GM21576 (cell line): ENCODE data around the gene GDAP1L1.

ENCODE experiments used
- ATAC-seq: cut with Tn5 transposase; IDR thresholded peaks from one replicate; pipeline ENCODE4 v1.9.1; 2021; ENCODE audit warnings: mild to moderate bottlenecking, moderate library complexity; ENCODE audit not compliant: unreplicated experiment

The GDAP1L1 gene

DNA sequence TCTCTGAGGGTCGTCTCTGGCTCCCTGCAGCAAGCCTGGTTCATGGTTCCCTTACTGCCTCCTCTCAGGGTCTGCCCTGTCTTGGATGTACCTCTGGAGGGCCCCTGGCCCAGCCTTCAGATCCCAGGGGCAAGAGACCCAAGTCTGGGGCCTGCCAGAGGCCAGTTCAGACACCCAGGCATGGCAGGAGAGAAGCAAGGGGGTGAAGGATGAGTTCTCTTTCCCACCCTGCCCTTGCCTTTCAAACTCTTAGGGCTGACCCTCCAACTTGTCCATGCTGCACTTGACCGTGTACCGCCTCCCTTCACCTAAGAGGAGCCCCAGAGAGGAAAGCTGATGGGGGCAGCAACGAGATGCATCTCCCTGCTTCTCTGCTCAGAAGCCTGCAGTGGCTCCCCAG, 4.2 kb downstream of the GDAP1L1 start:
- ATAC-seq = no peak

GRCh38 chr20:44253528-44253927, 6.4 kb downstream of the GDAP1L1 start:
- ATAC-seq = no peak

DNA sequence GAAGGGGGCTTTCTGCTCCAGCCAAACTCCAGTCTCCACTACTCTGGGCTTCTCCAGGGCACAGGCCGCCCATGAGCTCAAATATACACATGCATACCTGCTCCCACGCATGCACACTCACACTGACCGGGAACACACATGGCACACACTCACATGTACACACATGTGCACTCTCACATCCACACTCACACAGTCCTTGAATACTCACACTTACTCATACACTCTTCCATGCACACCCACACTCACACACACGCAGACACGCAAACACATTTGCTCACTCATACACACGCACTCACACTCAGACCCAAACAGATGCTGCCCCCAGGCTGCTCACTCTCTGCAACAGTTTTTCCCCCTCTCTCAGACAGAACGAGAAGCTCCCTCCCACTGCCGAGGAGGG, 7.0 kb downstream of the GDAP1L1 start:
- ATAC-seq = no peak

GRCh38 chr20:44255942-44256341, 8.8 kb downstream of the GDAP1L1 start:
- no peak for ATAC-seq

DNA sequence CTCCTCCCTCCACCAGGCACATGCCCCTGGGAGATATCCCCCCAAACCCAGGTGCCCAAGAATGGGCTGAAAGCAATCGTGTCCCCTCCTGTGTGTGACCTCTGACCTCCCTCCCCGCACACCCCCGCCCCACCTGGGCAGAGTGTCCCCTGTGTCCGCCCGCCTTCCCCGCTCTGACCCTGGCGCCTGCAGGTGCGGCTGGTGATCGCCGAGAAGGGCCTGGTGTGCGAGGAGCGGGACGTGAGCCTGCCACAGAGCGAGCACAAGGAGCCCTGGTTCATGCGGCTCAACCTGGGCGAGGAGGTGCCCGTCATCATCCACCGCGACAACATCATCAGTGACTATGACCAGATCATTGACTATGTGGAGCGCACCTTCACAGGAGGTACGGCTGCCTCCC, 9.9 kb downstream of the GDAP1L1 start:
- ATAC-seq = no peak

GRCh38 chr20:44258226-44258890, 11.2 kb downstream of the GDAP1L1 start:
- ATAC-seq = no peak

DNA sequence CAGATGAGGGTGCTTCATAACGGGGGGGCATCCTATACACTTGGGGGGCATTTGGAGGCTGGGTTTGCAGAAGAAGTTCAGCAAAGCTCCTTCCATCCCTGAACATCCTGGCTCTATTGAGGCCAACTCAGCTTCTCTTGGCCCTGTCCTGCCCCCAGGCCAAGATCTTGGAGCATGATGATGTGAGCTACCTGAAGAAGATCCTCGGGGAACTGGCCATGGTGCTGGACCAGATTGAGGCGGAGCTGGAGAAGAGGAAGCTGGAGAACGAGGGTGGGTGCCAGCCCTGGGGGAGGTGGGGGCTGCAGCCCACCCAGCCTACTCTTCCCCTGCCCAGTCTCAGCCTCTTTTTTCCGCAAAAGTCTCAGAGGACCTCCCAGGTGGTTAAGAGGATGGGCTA, 17.2 kb downstream of the GDAP1L1 start:
- ATAC-seq = no peak

DNA sequence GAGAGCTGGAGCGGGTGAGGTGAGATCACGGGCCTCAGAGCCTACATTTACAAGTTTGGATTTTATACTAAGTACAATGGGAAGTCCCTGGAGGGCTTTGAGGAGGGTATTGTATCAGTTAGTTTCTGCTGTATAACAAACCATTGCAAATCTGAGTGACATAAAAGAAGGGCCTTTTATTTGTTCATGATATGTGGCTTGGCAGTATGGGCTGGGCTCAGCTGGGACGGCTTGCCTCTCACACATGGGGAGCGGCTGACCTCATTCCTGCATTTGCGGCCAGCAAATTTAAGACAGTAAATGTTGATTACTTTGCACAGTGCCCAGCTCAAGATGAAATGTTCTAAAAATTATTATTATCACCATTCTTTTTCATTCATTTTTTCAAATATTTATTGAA, 21.7 kb downstream of the GDAP1L1 start:
- ATAC-seq = no peak

- no peak for ATAC-seq
These were observed 25.0 kb downstream of the GDAP1L1 start for GRCh38 chr20:44271915-44272663.

GRCh38 chr20:44273231-44274215, 26.4 kb downstream of the GDAP1L1 start:
- ATAC-seq = no peak

GRCh38 chr20:44274303-44275017, 27.4 kb downstream of the GDAP1L1 start:
- ATAC-seq = no peak

- ATAC-seq = no peak
These were observed 32.1 kb downstream of the GDAP1L1 start for GRCh38 chr20:44279228-44279627.

GRCh38 chr20:44280387-44280786, 33.3 kb downstream of the GDAP1L1 start:
- ATAC-seq = no peak

- ATAC-seq = no peak
These were observed 35.1 kb downstream of the GDAP1L1 start for GRCh38 chr20:44282192-44282591.

- ATAC-seq = no peak
These were observed 36.9 kb downstream of the GDAP1L1 start for GRCh38 chr20:44284032-44284431.

DNA sequence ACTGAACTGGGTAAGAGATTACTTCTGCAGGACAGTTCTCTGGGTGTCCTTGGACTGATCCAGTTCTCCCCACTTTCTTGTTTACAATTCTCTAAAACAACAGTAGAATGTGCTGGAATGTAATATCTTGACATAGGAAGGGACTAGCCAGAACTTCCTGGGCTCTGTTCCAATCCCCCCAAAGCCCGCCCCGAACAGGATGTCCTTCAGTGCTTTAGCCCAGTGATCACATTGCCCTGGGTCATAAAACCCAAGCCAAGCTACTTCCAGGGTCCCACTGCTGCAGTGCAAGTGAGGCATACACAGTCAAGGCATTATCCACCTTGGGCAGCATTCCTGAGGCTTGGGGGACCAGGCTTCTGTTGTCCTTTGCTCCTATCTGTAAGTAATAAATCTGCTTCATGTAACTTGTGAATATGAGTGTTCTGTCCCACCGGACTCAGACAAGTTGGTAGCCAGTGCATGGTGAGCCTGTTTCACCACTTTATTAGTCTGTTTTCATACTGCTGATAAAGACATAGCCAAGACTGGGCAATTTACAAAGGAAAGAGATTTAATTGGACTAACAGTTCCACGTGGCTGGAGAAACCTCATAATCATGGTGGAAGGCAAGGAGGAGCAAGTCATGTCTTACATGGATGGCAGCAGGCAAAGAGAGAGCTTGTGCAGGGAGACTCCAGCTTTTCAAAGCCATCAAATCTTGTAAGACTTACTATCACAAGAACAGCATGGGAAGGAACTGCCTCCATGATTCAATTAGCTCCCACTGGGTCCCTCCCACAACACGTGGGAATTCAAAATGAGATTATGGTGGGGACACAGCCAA, 40.4 kb downstream of the GDAP1L1 start:
- ATAC-seq = no peak

- no peak for ATAC-seq
These were observed 41.1 kb downstream of the GDAP1L1 start for GRCh38 chr20:44288252-44288651.

GRCh38 chr20:44291754-44292153, 44.6 kb downstream of the GDAP1L1 start:
- ATAC-seq = no peak

DNA sequence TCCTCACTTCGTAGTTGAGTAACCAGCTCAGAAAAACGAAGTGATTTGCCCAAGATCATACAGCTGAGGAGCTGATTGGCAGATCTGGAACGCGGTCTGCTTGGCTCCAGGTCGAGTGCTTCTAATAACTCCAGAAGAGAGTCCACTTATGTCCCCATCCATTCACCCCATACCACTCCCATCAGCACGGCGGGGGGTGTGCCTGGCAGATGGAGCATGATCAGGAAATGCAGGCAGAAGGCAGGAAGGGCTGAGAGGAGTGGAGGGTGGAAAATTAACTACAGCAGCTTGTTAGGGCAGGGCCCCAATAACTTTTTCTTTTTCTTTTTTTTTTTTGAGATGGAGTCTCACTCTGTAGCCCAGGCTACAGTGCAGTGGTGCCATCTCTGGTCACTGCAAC, 48.9 kb downstream of the GDAP1L1 start:
- no peak for ATAC-seq

DNA sequence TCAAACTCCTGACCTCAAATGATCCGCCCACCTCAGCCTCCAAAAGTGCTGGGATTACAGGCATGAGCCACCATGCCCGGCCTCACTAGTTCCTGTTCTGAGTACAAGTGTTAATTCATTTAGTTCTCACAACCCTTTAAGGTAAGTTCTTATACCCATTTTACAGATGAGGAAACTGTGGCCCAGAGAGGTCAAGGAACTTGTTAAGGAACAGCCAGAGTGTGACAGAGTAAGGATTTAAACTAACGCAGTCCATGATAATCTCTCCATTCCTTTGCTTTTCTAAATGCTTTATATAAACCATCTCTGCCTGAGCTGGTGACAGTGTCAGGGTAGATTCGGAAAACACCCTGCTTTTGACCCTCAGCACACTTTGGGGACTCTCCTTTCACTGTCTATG, 50.6 kb downstream of the GDAP1L1 start:
- no peak for ATAC-seq
